Frontal cortex (tissue), 4 donors: ENCODE measurements around the gene SMAP2. TPM values are rescaled to one million over a fixed set of nuclear protein-coding genes. Genes with fewer than 3 reads are reported as not detected.
"Not testable (repeated sequence)": the region's sequence is repeated elsewhere in the genome, so short reads cannot be mapped to it uniquely, and the experiment has no call there.

Experiments used
- DNase-seq, 2 donors: peaks; one replicate each; pipeline ENCODE4 v3.0.0; 2012; ENCODE audit warnings: low spot score in 2 of 2
- FAIRE-seq: peaks from 2 replicates; lab custom pipeline; 2012; peaks lifted over from hg19 to GRCh38; lab: Jason Lieb, UNC
- total RNA-seq: library from RNA; depleted of rRNA; stranded (reverse); fragments of >200 nt; gene quantifications from one replicate; pipeline ENCODE4 v1.2.3, GENCODE V29; 2014
- donor health status: control.
- donor health status: control.
- donor health status: control.

The SMAP2 gene
- 28.1 TPM for total RNA-seq

DNA sequence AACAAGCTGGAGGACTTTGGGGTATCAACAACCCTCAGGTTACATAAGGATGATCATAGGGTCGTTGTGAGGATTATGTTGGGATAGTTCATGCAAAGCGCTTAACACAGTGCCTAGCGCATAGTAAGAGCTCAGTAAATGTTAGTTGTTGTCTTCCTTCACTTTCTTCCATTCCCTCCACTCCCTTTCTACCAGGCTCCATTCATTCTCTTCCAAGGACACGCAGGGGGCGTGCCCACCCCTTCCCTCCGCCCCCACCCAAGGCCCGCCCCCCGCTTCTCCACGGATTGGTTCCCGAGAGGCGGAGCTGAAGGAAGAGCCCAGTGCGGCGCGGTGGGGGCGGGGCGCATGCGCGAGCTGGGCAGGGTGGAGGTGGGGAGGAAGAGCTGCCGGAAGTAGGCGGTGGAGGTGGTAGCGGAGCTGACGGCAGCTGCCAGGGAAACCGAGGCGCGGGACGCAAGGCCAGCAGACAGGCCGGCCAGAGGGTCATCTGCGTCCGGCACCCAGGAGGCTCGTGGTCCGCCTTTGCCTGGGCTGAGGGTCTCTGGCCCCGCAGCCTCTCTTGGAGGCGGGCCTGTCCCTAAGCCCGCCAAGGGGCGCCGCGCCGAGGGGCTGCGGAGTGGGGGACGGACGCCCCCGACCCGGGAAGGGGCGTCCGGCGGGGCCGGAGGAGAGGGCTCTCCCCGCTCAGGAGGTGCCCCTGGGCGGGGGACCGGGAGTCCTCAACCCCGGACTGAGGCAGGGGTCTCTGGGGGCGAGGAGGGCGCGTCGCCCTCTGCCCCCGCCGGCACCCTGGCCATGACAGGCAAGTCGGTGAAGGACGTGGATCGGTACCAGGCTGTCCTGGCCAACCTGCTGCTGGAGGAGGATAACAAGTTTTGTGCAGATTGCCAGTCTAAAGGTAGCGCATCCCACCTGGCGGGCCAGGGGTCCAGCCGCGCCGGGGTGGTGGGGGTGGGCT lies at the start of gene SMAP2:
TSS of gene SMAP2 (plus strand) at position 405 of the 961 bp plus-strand sequence. CDS start at position 799, 394 bp downstream.
- DNase-seq, result peak; percentile 93 to 97
- no peak for FAIRE-seq

DNA sequence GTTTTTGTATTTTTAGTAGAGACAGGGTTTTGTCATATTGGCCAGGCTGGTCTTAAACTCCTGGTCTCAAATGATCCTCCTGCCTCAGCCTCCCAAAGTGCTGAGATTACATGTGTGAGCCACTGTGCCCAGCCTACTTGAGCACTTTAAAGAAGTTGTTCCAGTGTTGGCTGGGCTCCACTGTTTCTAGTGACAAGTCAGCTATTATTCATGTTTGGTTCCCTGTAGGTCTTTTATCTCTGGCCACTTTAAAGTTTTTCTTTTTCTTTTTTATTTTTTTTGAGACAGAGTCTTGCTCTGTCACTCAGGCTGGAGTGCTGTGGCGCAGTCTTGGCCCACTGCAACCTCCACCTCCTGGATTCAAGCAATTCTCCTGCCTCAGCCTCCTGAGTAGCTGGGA lies 42.1 kb upstream of the SMAP2 start:
- FAIRE-seq, DNase-seq: not testable (repeated sequence)

GRCh38 chr1:40332695-40333094 lies 40.8 kb upstream of the SMAP2 start:
- no peak for DNase-seq
- peak; percentile 66 for FAIRE-seq

- FAIRE-seq, result no peak
Measured at GRCh38 chr1:40337443-40337842, 36.1 kb upstream of the SMAP2 start.

GRCh38 chr1:40338745-40339419 lies 34.6 kb upstream of the SMAP2 start:
- peak; percentile 36 to 66 for DNase-seq

More at GRCh38 chr1:40337443-40337842, 36.1 kb upstream of the SMAP2 start:
- DNase-seq, result no peak

DNA sequence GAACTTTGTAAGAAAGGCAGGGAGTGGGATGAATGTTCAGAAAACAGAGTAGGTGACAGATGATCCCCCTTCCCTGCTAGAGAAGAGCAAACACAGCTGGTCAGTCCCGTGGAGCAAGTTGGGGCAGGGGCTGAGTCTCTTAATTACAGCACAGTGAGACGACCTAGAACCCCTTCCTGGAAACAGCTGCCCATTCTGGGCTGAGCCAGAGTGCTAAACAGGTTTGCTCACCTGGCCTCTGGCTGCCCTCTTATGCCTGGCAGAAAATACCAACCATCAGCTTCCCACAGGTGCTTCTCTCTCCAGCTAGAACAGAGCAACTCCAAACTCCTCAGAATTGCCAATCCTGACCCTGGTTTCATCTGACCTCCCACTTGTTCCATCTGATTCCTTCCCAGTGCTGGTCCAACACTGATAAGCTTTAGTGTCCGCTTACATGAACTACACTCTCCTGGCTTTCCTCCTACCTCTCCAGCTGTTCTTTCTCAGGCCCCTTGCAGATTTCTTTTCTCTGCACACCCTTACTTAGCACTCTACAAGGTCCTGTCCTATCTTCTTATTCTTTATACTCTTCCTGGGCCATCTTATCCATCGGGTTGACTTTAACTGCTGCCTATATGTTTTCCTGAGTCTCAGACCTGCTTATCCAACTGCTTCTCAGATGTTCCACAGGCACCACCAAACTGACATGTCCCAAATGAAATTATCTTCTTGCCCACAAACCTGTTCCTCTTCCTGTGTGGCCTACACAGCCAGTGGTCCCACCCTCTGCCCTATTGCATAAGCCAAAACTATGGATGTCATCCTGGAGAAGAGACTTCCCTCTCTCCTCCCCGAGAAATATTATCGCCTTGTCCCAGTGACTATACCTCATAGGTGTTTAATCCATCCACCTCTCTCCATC lies 33.9 kb upstream of the SMAP2 start:
- FAIRE-seq (no peak), DNase-seq (no peak)

More at GRCh38 chr1:40338745-40339419, 34.6 kb upstream of the SMAP2 start:
- no peak for FAIRE-seq

- FAIRE-seq (no peak), DNase-seq (no peak)
Measured at GRCh38 chr1:40341491-40342380, 31.8 kb upstream of the SMAP2 start.

GRCh38 chr1:40342381-40342717 lies 31.2 kb upstream of the SMAP2 start:
- not testable (repeated sequence) for FAIRE-seq

DNA sequence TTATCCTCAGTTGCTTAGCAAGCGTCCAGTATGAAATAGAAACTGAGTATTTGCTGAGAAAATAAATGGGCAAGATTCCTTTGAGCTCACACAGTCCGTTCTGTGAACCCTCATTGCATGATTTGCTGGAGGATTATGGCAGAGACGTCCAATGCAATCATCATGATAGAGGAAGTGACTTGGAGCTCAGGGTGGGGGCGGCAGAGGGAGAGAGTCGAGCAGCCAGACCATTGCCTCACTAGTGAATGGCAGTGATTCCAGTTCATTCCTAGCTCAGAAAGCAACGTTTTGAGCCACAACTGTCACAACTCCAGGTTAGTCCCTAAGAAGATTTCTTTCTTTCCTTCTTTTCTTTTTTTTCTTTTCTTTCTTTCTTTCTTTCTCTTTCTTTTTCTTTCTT lies 28.9 kb upstream of the SMAP2 start:
- FAIRE-seq (no peak), DNase-seq (peak in 1 of 2 donors; percentile 25)

More at GRCh38 chr1:40342381-40342717, 31.2 kb upstream of the SMAP2 start:
- not testable (repeated sequence) for DNase-seq

DNA sequence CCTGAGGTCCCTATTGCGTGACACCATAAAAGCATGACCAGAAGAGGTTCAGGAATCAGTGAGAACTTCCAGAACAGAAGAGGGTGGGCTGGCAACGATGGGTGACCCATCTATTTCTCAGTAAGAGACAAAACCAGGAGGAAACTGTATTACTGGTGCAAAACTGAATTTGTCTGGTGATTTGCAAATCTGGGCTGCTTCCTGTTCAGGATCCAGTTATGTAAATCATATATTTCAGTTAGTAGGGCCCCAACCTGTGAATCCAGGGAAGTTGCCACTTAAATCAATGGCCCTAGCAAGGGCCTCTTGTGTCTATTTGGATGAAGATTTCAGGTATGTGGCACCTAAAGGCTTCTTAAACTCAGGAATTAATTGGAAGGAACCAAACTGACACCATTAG lies 23.1 kb upstream of the SMAP2 start:
- DNase-seq (no peak), FAIRE-seq (no peak)

DNA sequence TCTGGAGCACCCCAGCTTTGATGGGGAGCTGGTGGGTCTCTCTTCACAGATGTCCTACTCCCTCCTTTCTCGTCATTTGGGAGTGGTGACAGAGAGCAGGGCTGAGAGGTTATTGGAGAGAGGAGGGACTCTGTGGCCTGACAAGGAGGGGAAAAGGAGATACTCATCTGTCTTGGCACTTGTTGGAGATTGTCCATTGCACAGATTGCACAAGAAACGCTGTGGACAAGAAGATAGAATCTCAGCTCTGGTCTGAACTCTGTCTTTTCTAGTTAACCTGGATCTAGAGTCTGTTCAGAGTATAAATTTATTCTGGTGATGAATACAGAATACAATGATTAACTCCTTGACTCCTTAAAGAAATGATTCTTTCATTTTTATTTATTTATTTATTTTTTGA lies 22.4 kb upstream of the SMAP2 start:
- FAIRE-seq, result no peak

DNA sequence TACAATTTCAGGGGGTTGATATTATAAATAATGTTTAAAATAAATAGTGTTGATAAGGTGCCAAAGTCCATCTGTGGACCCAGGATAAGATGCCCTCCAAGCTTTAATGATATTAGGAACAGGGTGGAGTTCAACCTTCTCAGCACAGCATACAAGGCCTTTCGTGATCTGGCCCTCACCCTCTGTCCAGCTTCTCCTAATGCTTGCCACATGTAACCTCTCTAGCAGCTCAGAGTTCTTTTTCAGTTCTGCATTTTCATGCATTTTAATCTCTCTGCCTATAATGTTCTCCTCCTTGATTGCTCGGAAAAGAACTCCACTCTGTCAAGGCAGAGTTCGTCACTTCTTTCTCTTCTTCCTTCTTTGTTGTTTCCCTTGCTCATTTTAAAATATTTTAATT lies 21.4 kb upstream of the SMAP2 start:
- DNase-seq (no peak), FAIRE-seq (no peak)

More for the DNA sequence above, 22.4 kb upstream of the SMAP2 start:
- DNase-seq, result no peak

DNA sequence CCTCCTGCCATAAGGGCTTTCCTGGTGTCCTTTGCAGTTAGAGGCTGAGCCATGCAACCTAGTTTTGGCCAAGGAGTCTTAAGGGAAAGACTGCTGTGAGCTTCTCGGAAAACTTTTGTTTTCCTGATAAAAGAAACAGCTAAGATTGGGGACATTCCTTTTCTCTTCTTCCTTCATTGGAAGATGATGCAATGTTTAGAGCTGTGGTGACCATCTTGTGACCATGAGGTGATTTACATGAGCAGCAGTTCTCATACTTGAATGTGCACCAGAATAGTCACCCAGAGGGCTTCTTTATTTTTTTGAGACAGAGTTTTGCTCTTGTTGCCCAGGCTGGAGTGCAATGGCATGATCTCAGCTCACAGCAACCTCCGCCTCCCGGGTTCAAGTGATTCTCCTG lies 20.4 kb upstream of the SMAP2 start:
- DNase-seq, result no peak
- no peak for FAIRE-seq

- FAIRE-seq (no peak), DNase-seq (no peak)
Measured at GRCh38 chr1:40357625-40358024, 15.9 kb upstream of the SMAP2 start.

DNA sequence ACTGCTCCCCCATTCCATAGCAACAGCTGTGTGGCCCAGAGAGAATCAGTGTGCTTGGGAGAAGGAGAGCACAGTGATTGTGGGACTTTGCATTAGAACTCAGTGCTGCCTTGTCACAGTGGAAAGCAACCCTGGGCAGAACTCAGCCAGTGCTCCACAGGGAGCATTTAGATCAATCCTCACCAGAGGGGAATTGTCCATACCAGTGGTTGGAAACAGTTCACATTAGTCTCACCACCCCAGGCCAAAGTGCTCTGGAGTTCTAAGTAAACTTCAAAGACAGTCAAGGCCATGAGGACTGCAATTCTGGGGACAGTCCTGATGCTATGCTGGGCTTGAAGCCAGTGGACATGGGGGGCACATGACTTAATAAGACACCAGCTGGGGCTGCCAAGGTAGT lies 12.9 kb upstream of the SMAP2 start:
- FAIRE-seq, result no peak
- DNase-seq, result no peak

- no peak for FAIRE-seq
Measured at GRCh38 chr1:40361201-40361600, 12.3 kb upstream of the SMAP2 start.

DNA sequence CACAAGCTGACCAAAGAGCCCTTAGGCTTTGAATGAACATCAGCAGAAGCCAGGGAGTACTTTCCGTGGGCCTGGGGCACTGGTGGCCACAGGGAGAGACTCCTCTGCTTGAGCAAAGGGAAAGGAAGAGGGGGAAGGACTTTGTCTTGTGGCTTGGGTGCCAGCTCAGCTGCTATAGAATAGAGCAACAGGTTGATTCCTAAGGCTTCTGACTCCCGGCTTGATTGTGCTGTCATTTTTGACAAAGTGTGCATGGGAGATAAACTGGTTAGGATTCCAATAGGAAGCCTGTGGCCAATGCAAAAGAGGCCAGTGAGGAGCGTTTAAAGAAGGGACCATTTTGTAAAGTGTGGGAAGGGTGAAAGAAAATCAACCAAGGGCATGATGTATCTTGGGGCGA lies 11.9 kb upstream of the SMAP2 start:
- DNase-seq, result no peak
- FAIRE-seq, result no peak

More at GRCh38 chr1:40361201-40361600, 12.3 kb upstream of the SMAP2 start:
- DNase-seq, result no peak

DNA sequence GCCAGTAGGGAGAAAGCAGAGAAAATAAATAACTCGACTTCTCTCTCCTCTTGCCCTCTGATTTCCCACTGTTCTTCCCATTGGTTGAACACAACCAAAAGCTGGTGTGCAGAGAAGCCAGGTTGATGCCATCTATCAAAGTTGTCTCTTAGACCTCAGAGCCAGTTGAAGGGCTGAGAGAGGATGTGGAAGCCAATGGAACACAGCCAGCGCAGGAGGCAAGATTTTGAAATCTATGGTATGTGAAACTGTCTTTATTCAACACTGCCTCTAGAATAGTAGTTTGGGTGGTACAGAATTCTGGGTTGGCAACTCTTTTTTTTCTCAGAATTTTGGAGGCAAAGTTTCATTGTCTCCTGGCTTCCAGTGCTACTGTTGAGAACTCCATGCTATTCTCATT lies 11.3 kb upstream of the SMAP2 start:
- FAIRE-seq (no peak), DNase-seq (no peak)

GRCh38 chr1:40362699-40363098 lies 10.8 kb upstream of the SMAP2 start:
- DNase-seq (no peak), FAIRE-seq (no peak)
